NCI-H2081 treated with DMSO at 0.1 percent for 48 hours (cell line): Measurements from ENCODE around the gene FBLN1.
"Not testable (repeated sequence)": the region's sequence is repeated elsewhere in the genome, so short reads cannot be mapped to it uniquely, and the experiment has no call there.

Experiments
- DNase-seq: peaks from one replicate; lab custom pipeline; 2025; lab: John Stamatoyannopoulos, UW

FBLN1 gene

DNA sequence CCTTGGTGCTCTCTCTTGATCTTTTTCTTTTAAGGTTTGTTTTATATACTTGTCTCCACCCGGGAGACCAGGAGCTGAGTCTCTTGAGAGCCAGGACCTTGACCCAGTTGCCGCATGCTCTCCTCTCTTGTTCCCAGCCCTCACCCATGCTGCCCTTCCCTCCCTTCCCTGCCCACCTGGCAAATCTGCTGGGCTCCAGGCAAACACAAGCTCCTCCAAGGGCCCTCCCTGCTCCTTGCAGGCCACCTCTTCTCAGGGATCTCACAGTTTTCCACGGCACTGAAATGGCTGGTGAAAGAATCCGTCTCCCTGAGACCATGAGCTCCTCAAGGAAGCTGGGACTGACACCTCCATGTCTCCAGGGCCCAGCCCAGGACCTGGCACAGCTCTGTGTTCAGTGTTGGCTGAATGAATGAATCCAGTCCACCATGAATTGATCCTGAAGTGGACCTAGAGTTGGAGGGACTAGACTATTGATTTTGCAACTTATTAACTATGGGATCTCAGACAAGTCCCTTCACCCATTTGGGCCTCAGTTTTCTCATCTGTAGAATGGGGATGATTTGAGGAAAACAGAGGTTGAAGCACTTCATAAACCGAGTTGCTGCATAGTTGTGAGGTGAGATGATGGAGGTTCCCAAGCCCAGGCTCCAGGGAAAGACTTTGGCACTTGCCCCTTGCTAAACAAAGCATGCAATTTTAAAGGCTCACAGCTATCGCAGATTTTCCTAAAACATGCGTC is 25.1 kb upstream of the FBLN1 start:
- DNase-seq = no peak

DNA sequence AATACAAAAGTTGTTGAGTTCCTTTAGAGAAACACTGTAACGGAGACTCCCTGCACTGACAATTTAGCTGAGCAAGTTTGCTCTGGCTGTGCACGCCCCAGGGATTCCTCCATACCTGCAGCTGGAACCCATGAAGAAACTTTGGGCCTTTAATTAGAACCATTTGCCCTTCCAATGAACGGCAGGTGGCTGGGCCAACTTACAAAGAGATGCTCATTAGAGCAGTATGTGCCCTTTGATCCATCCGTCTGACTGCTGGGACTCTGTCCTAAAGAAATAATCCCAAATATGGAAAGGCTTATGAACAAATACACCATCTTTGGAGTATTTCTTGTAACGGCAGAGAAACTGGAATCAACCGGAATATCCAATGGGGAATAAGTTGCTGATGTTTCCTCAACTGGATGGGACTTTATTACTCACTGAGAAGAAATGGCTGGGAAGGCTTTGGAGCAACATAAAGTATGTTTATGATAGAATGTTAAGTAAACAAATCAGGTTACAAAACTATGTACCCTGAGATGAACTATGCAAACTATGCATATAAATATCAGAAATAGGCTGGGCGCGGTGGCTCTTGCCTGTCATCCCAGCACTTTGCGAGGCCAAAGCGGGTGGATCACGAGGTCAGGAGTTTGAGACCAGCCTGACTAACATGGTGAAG is 24.4 kb upstream of the FBLN1 start:
- DNase-seq = no peak

DNA sequence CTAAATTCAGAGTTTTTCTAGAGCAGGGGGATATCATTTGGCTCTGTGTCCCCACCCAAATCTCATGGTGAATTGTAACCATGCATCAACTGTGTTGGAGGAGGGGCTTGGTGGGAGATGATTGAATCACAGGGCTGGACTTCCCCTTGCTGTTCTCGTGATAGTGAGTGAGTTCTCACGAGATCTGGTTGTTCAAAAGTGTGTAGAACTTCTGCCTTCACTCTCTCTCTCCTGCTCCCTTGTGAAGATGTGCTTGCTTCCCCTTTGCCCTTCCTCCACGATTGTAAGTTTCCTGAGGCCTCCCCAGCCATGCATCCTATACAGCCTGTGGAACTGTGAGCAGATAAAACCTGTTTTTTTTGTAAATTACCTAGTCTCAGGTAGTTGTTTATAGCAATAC is 22.0 kb upstream of the FBLN1 start:
- no peak for DNase-seq

DNA sequence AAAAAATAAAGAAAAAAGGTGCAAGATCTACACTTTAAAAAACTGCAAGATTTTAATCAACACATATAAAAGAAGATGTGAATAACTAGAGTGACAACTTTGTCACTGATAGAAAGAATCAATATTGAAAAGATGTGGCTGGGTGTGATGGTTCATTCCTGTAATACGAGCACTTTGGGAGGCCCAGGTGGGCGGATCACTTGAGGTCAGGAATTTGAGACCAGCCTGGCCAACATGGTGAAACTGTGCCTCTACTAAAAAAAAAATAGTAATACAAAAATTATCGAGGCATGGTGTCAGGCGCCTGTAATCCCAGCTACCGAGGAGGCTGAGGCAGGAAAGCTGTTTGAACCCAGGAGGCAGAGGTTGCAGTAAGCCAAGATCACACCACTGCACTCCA is 21.0 kb upstream of the FBLN1 start:
- no peak for DNase-seq

DNA sequence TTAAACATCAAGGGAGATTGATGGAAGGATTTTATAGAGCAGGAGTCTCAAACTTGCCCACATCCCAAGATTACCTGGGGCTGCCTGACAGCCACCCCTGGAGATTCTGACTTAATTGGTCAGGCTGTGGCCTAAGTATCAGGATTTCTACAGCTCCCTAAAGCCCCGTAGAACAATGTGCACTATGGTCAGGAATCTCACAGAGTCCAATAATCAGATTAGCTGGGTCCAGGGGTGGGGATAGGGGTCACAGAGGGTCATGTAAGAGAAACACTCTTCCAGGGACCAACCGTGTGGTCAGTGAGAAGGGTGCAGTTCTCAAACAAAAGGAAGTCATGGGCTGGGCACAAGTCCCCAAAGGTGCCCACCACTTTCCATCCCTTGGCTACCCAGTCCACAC is 20.5 kb upstream of the FBLN1 start:
- no peak for DNase-seq

DNA sequence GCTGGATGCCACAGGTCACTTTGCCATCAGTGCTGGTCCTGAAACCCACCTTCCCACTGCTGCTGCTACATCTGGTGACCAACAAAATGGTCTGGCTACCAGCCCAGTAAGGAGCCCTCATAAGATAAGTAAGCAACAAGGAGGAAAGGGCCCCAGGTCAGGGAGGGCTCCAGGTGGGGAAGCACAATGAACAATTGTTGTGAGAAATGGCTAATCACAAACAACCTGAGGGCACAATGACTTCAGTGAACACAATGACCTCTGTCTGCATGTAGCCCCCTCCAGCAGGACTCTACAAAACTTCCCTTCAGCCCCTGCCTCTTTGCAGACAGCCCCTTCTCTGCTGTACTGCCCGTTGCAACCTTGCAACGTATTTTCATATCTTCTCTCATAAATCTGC is 19.4 kb upstream of the FBLN1 start:
- DNase-seq = no peak

DNA sequence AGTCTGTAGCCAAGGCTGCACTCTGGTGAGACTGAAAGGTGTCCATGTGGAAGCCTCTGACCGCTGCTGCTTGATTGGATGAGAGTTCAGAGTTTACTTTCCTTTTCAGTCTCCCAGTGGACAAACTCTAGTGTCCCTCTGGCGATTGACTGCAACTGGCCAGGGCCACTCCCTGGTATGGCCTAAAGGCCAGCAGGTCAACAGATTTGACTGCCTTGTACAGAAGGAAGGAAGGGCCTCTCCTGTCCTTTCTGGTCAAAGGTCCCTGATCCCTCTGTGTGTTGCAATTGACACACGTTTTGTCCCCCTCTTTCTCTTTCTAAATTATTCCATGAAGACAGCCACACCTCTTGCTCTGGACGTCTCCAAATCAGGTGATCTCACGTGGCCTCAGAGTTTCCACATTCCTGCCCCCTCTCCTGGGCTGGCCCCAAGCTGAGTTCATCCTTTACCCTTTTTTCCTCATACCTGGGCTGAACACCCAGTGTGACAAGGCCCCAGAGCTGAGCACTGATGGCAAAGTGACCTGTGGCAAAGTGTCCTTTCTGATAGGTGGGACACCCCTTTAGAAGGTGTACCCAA is 18.7 kb upstream of the FBLN1 start:
- DNase-seq = no peak

DNA sequence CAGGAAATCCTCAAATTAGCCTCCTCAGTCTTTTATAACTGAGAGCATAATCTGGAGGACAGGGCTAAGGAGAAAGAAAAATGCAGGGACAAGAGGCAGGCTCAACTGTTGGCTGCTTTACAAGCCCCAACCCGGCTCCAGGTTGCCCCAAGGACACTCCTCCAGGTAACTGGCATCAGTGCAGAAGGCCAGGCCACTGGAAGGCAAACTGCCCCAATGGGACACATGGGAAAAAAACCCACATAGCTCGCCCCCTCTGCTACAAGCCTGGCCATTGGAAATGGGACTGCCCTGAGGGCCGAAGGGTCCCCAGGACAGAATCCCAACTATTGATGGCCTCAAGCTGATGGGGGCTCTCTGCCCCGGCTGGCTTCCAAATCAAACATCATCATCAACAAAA is 17.9 kb upstream of the FBLN1 start:
- no peak for DNase-seq

DNA sequence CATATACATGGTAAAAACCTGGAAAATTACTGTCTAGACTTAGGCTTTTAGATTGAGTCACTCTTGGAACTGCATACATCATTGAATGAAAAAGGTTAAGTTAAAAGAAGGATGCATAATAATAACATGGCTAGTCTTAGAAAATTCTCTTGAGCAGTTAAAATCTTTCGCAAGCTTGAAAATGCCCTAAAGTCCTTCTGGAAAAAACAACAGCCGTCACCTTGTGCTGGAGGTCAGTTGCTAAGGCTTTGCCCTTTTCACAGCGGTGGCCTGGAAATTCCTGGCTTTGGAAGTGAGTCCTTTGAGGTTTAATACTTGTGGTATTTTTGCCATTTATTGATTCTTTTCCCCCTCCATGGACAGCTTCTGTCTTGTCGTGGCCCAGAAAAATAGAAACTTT is 17.4 kb upstream of the FBLN1 start:
- DNase-seq = no peak

DNA sequence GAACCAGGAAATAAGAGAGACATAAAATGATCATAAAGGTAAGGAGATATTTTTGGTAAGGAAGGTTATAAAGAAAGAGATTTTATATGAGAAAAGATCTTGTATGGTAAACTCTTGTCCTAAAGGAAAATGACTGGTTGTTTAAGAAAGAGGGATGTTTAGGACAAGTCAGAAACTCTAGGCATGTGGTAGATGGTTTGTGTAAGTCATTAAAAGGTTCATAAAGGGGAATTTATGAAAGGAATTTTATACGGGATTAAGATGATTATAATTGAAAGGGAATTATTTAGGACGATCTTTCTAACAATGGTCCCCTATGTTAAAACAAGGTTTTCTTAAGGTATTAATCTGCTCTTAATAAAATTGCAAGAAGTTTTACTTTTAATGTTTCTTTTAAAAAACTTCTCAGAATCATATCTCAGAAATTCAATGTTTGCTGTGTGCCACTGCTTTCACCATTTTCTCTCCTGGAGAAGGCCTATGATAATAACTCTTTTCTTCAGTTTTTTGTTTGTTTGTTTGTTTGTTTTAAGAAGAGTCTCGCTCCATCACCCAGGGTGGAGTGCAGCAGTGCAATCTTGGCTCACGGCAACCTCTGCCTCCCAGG is 13.8 kb upstream of the FBLN1 start:
- no peak for DNase-seq

DNA sequence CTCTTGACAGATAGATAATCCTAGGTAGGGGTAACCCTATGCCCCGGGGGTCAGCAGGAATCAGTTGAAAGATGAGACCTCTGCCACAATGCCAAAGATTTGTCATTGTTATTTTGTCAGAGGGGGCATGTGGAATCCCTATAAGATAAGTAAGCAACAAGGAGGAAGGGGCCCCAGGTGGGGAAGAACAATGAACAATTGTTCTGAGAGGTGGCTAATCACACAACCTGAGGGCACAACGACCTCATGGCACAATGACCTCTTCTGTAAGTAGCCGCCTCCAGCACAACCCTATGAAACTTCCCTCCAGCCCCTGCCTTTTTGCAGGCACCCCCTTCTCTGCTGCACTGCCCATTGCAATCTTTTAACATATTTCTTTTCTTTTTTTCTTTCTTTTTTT is 11.8 kb upstream of the FBLN1 start:
- DNase-seq = no peak

DNA sequence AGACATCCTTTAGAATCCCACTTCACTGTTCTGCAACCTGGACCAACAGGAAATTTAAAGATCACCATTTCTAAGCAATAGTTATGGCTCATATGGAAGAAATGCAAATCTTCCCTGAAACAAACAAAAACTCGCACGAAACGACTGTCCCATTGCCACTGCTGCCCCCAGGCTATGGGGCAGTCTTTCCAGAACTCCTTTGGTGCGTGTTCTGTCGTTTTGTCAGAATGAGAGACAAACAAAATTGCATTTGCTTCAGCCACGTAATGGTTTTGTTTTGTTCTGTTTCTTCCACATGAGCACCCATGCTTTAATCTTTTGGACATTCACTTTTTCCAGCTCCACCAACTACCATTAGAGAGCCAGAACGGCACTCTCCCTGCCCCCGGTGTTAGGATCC is 10.8 kb upstream of the FBLN1 start:
- no peak for DNase-seq

DNA sequence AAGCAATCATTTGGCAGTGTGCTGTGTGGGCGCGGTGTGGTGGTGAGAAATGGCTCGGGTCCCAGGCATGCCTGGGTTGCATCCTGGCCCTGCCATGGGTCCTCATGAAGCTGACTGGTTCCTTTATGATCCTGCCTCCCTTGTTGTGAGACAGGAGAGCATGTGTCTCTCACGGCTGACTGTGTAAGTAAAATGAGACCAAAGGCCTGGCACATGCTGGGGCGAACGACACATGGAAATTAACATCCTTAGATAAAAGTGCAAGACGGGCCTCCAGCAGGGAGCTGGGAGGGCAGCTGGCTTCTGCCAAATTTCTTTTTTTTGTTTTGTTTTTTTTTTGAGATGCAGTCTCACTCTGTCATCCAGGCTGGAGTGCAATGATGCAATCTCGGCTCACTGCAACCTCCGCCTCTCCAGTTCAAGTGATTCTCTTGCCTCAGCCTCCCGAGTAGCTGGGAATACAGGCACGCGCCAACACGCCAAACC is 9.4 kb upstream of the FBLN1 start:
- DNase-seq = no peak

DNA sequence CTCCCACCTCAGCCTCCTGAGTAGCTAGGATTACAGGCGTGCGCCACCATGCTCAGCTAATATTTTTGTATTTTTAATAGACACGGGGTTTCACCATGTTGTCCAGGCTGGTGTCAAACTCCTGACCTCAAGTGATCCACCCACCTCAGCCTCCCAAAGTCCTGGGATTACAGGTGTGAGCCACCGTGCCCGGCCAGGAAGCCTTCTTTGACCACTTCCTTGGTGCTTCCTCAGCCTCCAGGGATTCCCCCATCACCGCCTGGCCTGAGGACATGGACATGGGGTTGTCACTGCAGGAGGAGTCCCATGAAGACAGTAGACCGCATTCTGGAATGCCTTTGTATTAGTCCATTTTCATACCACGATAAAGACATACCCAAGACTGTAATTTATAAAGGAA is 8.4 kb upstream of the FBLN1 start:
- not testable (repeated sequence) for DNase-seq

DNA sequence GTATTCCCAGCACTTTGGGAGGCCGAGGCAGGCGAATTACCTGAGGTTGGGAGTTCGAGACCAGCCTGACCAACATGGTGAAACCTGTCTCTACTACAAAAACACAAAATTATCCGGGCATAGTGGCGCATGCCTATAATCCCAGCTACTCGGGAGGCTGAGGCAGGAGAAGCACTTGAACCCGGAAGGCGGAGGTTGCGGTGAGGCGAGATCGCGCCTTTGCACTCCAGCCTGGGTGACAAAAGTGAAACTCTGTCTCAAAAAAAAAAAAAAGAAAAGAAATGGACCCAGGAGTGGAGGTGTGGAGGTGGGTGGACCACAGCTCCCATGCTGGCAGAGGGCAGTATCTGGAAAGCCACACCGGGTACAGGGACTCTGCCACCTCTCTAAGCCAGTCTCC is 7.1 kb upstream of the FBLN1 start:
- not testable (repeated sequence) for DNase-seq

DNA sequence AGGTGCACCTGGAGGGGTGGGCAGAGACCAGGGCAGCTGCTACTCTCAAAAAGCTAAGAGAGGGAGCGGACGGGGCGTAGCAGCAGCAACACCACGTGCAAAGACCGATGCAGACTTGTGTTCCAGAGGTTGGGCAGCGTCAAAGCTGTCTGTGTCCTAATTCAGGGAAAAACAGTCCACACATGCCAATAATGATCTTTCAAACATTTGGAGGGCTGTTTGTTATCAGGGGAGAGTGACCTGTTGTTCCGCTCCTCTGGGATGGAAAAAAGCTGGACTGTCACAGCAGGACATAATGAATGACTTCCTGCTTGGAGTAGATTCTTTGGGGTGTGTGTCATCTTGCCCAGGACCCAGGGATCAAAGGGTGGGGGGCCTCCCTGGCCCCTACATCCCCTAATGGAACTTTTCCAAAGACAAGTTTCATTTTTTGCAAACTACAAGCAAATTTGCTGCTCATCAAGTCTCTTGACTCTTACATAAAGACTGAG is 6.2 kb upstream of the FBLN1 start:
- no peak for DNase-seq

DNA sequence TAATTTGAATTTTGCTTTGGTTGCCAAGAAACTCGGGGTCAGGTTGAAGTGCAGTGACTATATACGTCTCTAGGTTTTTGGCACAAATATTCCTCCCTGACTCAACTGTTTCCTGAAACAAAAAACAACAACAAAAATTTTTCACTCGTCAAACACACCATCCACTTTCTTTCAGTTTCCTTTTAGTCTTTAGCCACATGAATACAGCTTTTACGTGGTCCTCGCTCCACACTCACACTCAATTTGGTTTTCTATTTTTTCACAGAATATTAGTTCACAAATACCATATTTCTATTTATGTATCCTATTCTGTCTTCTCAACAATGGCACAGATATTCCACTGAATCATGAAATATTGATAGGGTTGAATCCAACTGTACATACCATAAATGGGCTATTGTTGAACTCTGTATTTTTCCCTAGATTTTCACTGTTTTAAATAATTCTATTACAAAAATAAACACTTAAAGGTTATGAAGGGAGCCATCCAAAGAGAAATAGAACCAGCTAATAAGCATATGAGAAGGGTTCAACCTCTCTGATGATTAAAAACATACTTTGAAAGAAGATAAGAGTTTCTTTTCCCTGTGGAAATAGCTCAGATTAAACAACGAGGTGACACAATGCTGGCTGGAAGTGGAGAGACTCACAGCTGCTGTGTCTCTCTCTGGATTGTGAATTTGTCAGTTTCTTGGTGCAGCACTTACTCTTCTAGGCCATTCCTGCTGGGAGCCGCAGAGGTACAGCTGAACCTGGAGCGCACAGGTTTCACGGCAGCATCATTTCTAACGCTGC is 5.1 kb upstream of the FBLN1 start:
- no peak for DNase-seq

DNA sequence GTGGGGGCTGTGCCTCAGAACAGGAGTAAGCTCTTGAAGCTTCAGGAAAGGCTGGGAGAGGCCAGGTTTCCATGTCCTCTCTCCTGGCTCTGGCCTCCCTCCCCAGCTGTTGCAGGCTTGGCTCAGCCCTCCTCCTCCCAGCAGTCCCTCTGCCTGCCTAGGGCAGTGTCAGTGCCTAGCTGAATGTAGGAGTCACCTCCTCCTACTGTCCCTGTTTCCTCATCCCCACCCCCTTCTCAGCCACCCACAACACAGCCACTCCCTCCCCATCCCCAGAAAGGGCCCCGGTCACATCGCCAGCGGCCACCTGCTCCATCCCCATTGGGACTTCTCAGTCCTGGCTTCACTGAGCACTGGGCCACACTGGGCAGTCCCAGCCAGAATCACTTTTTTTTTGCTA is 2.9 kb upstream of the FBLN1 start:
- no peak for DNase-seq

DNA sequence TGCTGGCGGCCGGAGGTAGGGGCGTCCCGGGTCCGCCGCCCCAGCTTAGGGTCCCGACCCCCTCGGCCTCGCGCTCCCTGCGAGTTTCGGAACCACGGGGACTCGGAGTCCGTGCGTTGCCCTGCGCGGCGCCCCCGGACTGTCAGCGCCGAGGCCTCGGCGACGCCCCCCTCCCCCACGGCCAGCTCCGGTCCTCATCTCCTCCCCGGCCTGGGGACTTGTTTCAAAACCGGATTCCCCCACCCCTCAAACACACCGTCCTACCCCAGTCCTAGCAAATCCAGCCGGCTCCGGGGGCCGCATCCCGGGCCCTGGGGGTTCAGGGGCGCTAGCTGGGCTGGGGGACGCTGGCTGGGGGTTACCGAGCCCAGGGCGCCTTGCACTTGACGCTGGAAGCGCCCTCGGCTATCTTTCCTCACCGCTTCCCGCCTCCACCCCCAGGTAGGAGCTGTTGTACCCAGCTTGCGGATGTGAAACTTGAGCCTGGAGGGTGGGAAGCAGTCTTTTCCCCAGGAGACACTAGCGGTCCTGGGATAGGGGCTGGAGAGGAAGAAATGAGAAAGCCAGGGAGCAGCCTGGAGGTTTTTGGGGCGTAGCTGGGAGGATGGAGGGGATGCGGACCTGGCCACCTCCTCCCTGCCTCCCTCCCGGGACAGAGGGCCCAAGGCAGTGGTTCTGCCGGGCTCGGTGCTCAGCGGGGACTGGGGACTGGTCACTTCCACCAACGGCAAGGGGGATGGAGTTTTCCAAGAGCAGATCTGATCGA is 550 bp downstream of the FBLN1 start:
- no peak for DNase-seq

DNA sequence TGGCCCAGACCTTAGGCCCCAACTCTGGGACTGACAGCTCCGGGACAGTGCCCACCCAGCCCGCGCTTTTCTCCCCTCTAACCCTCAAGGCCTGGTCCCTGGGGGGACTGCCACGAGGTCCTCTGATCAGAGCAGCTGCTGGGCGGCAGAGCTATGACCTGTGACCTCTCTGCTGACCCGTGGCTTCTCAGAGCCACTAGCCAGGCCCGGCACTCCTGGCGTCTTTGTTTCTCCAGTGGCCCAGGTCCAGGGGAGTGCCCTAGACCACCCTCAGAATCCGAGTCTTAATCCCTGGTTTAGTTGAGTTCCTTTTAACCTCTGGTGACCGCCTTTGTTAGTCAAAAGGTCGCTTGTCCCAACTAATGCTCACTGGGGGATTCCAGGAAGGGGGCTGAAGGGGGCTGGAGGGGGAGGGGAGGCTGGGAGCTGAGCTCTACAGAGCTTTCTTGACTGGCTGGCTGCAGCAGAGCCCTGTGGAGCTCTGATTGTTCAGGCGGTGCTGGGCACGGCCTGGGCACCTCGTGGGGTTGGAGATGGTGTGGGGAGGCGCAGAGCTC is 1.2 kb downstream of the FBLN1 start:
- no peak for DNase-seq
